HG03139 (cell line): ENCODE data around the gene MROH8.
A peak's percentile ranks its signal among the peaks of the same experiment; 100 is the strongest.

Experiments
- ATAC-seq: cut with Tn5 transposase; IDR thresholded peaks from one replicate; pipeline ENCODE4 v1.9.1; 2021; ENCODE audit not compliant: unreplicated experiment

Gene MROH8

GRCh38 chr20:37178839-37179682 lies at the start of gene MROH8, which contains the start of gene RPN2:
MROH8 (minus strand) TSS chr20:37179548.
RPN2 (plus strand) TSS chr20:37179330; CDS start chr20:37179357, 27 bp downstream.
- peak; percentile 93 for ATAC-seq

- no peak for ATAC-seq
These were observed 49.3 kb upstream of the MROH8 start for GRCh38 chr20:37228656-37229055.

GRCh38 chr20:37228082-37228481 lies 48.7 kb upstream of the MROH8 start:
- no peak for ATAC-seq

- no peak for ATAC-seq
These were observed 47.5 kb upstream of the MROH8 start for GRCh38 chr20:37226889-37227288.

- ATAC-seq, result no peak
These were observed 45.8 kb upstream of the MROH8 start for GRCh38 chr20:37225146-37225545.

GRCh38 chr20:37223053-37223452 lies 43.7 kb upstream of the MROH8 start:
- no peak for ATAC-seq

- ATAC-seq, result no peak
These were observed 42.7 kb upstream of the MROH8 start for GRCh38 chr20:37222086-37222485.

GRCh38 chr20:37220731-37221130 lies 41.4 kb upstream of the MROH8 start:
- no peak for ATAC-seq

- ATAC-seq, result no peak
These were observed 40.7 kb upstream of the MROH8 start for GRCh38 chr20:37219751-37220668.

- ATAC-seq, result no peak
These were observed 39.6 kb upstream of the MROH8 start for GRCh38 chr20:37218976-37219375.

GRCh38 chr20:37218441-37218840 lies 39.1 kb upstream of the MROH8 start:
- no peak for ATAC-seq

- ATAC-seq, result no peak
These were observed 30.4 kb upstream of the MROH8 start for GRCh38 chr20:37209661-37210314.

GRCh38 chr20:37209193-37209592 lies 29.8 kb upstream of the MROH8 start:
- no peak for ATAC-seq

GRCh38 chr20:37207171-37207570 lies 27.8 kb upstream of the MROH8 start:
- ATAC-seq, result no peak

GRCh38 chr20:37205794-37206193 lies 26.4 kb upstream of the MROH8 start:
- ATAC-seq, result no peak

GRCh38 chr20:37205130-37205529 lies 25.8 kb upstream of the MROH8 start:
- no peak for ATAC-seq

- no peak for ATAC-seq
These were observed 24.7 kb upstream of the MROH8 start for GRCh38 chr20:37204056-37204455.

- no peak for ATAC-seq
These were observed 23.1 kb upstream of the MROH8 start for GRCh38 chr20:37202267-37202943.

GRCh38 chr20:37201827-37202162 lies 22.4 kb upstream of the MROH8 start:
- no peak for ATAC-seq

- ATAC-seq, result no peak
These were observed 21.8 kb upstream of the MROH8 start for GRCh38 chr20:37200926-37201826.
